Fibroblast of lung (primary cell): ENCODE measurements around the gene TRIB2. TPM values are rescaled to one million over a fixed set of nuclear protein-coding genes. Genes with fewer than 3 reads are reported as not detected.

Source experiments
- DNase-seq, 2 donors: peaks; one replicate each; pipeline versions ENCODE4 v3.0.0 to v3.0.0-alpha.2; 2010; ENCODE audit warnings: low read depth in 2 of 2
- H2AFZ ChIP-seq: 2 replicates; pipeline ENCODE4 v1.5.1; 2012; ENCODE audit warnings: low read length, control low read depth, inconsistent platforms
- H3K27ac ChIP-seq: 2 replicates; pipeline ENCODE4 v1.5.1; 2011; ENCODE audit warnings: low read length, control low read depth; ENCODE audit not compliant: insufficient read depth
- H3K27me3 ChIP-seq: 2 replicates; pipeline ENCODE4 v1.5.1; 2011; ENCODE audit warnings: mild to moderate bottlenecking, low read length; ENCODE audit not compliant: control insufficient read depth, insufficient read depth
- H3K36me3 ChIP-seq: 2 replicates; pipeline ENCODE4 v1.5.1; 2011; ENCODE audit warnings: low read length; ENCODE audit not compliant: control insufficient read depth, insufficient read depth
- H3K4me1 ChIP-seq: 2 replicates; pipeline ENCODE4 v1.5.1; 2011; ENCODE audit warnings: low read length; ENCODE audit not compliant: control insufficient read depth, insufficient read depth; ENCODE audit errors: extremely low read depth
- H3K4me2 ChIP-seq: 2 replicates; pipeline ENCODE4 v1.5.1; 2011; ENCODE audit warnings: low read length, control low read depth; ENCODE audit not compliant: insufficient read depth; ENCODE audit errors: extremely low read depth
- H3K4me3 ChIP-seq, 4 experiments: fragments of 200-600 bp in 1 of 4; sonication (generic) in 1 of 4; replicated peaks in 1 of 4; 2 replicates each; pipeline ENCODE4 v1.5.1; 2011 to 2016; ENCODE audit warnings: low read length in 4 of 4, low read depth in 3 of 4, mild to moderate bottlenecking in 3 of 4, control low read depth in 2 of 4, inconsistent platforms in 1 of 4, mixed read lengths in 1 of 4; ENCODE audit not compliant: insufficient read depth in 1 of 4; ENCODE audit errors: control extremely low read depth in 1 of 4
- H3K79me2 ChIP-seq: 2 replicates; pipeline ENCODE4 v1.5.1; 2012; ENCODE audit warnings: mild to moderate bottlenecking, low read length, inconsistent platforms; ENCODE audit not compliant: control insufficient read depth, insufficient read depth
- H3K9ac ChIP-seq: 2 replicates; pipeline ENCODE4 v1.5.1; 2011; ENCODE audit warnings: mild to moderate bottlenecking, low read length, control low read depth; ENCODE audit not compliant: insufficient read depth
- H3K9me3 ChIP-seq: 2 replicates; pipeline ENCODE4 v1.5.1; 2012; ENCODE audit warnings: low read depth, low read length; ENCODE audit not compliant: control insufficient read depth, insufficient read depth
- H4K20me1 ChIP-seq: 2 replicates; pipeline ENCODE4 v1.5.1; 2011; ENCODE audit warnings: low read length; ENCODE audit not compliant: control insufficient read depth, insufficient read depth; ENCODE audit errors: extremely low read depth
- EZH2 ChIP-seq: IDR thresholded peaks from 2 replicates; pipeline ENCODE4 v1.5.1; 2012; ENCODE audit warnings: low read length, control low read depth, mild to moderate bottlenecking; ENCODE audit errors: missing control alignments
- polyA plus RNA-seq, 2 donors: library from polyadenylated mRNA; depleted of rRNA in 1 of 2; stranded (reverse) in 1 of 2; unstranded in 1 of 2; fragments of >200 nt; gene quantifications; 2 replicates each; pipeline ENCODE4 v1.2.1, GENCODE V29; 2011 to 2012; ENCODE audit warnings: missing spikeins in 1 of 2
- total RNA-seq: library from RNA; depleted of rRNA; stranded (reverse); fragments of >200 nt; gene quantifications from 2 replicates; pipeline ENCODE4 v1.2.1, GENCODE V29; 2014
- TF ChIP-seq, protein P1 (sequence below), 2 donors: IDR thresholded peaks in 1 of 2; conservative IDR thresholded peaks in 1 of 2; 1 replicate in 1 of 2; 2 replicates in 1 of 2; pipeline ENCODE4 v1.5.1; 2011 to 2012; ENCODE audit warnings: low read length in 2 of 2, control low read depth in 1 of 2, inconsistent platforms in 1 of 2, low read depth in 1 of 2, mild to moderate bottlenecking in 1 of 2

The TRIB2 gene
- total and polyA plus RNA-seq, 2 donors (not counting 1 experiment from before 2014, with no cell fraction given) = 26.1 to 31.0 TPM

DNA sequence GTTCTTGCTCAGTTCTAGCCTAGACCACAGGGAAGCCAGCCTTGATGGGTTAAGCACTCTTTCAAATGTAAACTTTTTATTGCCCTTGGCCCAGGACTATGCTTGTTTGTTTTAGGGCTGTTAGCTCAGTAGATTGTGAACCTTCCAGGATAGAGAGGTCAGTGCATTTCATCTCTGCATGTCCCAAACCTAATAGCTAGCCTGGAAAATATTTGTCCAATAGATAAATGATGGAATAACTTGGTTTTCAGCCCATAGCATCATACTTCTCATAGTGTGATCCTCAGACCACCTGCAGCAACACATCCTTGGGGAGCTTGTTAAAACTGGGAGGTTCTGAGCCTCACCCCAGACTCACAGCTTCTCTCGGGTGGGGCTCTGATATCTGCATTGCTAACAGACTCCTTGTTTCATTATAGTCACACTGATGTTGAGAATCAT, 59.8 kb downstream of the TRIB2 start:
- H3K36me3 ChIP-seq = no peaks in the 10 kb centered on the region
- TF ChIP-seq, protein P1, sequence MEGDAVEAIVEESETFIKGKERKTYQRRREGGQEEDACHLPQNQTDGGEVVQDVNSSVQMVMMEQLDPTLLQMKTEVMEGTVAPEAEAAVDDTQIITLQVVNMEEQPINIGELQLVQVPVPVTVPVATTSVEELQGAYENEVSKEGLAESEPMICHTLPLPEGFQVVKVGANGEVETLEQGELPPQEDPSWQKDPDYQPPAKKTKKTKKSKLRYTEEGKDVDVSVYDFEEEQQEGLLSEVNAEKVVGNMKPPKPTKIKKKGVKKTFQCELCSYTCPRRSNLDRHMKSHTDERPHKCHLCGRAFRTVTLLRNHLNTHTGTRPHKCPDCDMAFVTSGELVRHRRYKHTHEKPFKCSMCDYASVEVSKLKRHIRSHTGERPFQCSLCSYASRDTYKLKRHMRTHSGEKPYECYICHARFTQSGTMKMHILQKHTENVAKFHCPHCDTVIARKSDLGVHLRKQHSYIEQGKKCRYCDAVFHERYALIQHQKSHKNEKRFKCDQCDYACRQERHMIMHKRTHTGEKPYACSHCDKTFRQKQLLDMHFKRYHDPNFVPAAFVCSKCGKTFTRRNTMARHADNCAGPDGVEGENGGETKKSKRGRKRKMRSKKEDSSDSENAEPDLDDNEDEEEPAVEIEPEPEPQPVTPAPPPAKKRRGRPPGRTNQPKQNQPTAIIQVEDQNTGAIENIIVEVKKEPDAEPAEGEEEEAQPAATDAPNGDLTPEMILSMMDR (conservative IDR thresholded peaks at IDR 0.05 in 1 of 2, IDR thresholded peaks at IDR 0.05 in 1 of 2; ENCODE audit: low read depth in 1 of 2, low read length in 2 of 2) = no peak
- TF ChIP-seq EZH2 = no peak
- no peak overlapping the region for H3K4me3 ChIP-seq
- no peaks in the 10 kb centered on the region for H3K9me3 ChIP-seq
- H3K79me2 ChIP-seq = no peaks in the 10 kb centered on the region
- no peak overlapping the region for H3K9ac ChIP-seq
- no peaks in the 10 kb centered on the region for H3K4me1 ChIP-seq
- no peak overlapping the region for H3K4me2 ChIP-seq
- no peak overlapping the region for H3K27ac ChIP-seq
- no peaks in the 10 kb centered on the region for H4K20me1 ChIP-seq
- DNase-seq = no peak
- H3K27me3 ChIP-seq = no peaks in the 10 kb centered on the region
- H2AFZ ChIP-seq = no peak overlapping the region

DNA sequence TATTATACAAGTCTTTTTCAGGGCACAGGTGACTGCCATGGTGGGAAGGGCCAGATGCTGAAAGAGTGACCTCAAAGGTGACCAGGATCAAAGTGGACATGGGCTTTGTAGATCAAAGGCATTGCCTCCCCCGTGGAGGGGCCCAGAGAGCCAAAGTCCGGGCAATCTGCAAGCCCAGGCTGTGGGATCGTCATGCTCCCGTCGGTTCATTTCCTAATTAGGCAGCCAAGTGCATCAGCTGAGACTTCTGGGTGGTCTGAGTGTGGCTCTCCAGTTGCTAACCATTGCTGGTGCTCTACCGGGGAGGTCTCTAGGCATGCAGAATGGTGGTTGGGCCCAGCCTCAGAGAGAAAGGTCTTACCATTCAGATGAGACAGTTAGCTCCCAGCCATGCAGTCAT, 61.6 kb downstream of the TRIB2 start:
- Histone ChIP-seq H3K4me2 (no peak overlapping the region), H3K36me3 (no peaks in the 10 kb centered on the region), H3K27me3 (no peaks in the 10 kb centered on the region), H3K27ac (no peak overlapping the region), H3K79me2 (no peaks in the 10 kb centered on the region), H2AFZ (no peak overlapping the region), H3K9me3 (no peaks in the 10 kb centered on the region), H3K9ac (no peak overlapping the region), H3K4me1 (no peaks in the 10 kb centered on the region), H4K20me1 (no peaks in the 10 kb centered on the region), H3K4me3 (no peak overlapping the region)
- TF ChIP-seq EZH2 = no peak
- TF ChIP-seq, protein P1 (conservative IDR thresholded peaks at IDR 0.05 in 1 of 2, IDR thresholded peaks at IDR 0.05 in 1 of 2; ENCODE audit: low read depth in 1 of 2, low read length in 2 of 2) = no peak
- DNase-seq = no peak

DNA sequence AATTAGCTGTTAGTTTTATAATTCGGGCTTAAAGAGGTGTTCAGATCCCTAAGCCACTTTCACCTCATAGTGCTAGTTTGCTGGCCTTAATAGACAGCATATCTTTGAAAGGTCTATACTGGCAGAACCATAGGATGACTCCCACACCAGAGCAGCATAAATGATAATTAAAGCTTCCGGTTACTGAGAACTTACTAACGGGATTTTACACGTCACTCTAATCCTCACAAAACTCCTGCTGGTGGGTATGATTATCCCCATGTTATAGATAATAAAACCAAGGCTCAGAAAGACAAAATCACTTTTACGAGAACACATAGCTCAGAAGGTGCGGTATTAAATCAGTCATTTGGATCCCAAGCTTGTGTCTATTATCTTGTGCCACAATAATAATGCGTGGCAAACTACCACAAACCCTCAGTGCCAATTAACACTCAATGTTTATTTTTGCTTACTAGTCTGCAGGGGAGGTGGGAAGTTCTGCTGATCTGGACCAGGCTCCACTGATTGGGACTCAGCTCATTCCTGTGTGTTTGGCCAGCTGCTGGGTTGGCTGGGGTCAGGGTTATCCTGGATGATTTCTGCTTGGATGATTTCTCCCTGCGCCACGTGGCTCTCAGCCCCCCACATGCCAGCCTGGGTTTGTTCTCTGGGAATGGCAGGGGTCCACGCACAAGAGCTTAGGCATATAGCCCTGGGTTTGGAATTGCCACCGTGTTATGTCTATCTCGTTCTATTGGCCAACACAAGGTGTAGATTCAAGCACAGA, 62.3 kb downstream of the TRIB2 start:
- Histone ChIP-seq H3K9me3 (no peaks in the 10 kb centered on the region), H3K4me1 (no peaks in the 10 kb centered on the region), H3K4me2 (no peak overlapping the region), H3K27ac (no peak overlapping the region), H3K4me3 (no peak overlapping the region), H4K20me1 (no peaks in the 10 kb centered on the region), H3K27me3 (no peaks in the 10 kb centered on the region), H3K36me3 (no peaks in the 10 kb centered on the region), H3K79me2 (no peaks in the 10 kb centered on the region), H3K9ac (no peak overlapping the region), H2AFZ (no peak overlapping the region)
- TF ChIP-seq, protein P1 (conservative IDR thresholded peaks at IDR 0.05 in 1 of 2, IDR thresholded peaks at IDR 0.05 in 1 of 2; ENCODE audit: low read depth in 1 of 2, low read length in 2 of 2) = no peak
- no peak for TF ChIP-seq EZH2
- no peak for DNase-seq
